Calu3 (cell line): ENCODE measurements around the gene GALNT15. TPM values are rescaled to one million over a fixed set of nuclear protein-coding genes. Genes with fewer than 3 reads are reported as not detected.
A peak's percentile ranks its signal among the peaks of the same experiment; 100 is the strongest.

Experiments used
- BruUV-seq: library from RNA; stranded (reverse); fragments of 400-500 nt; replicated peaks from 2 replicates; lab custom pipeline; 2021; lab: Mats Ljungman, UMichigan
- CTCF ChIA-PET: fragments of 300-600 bp; sonication (Branson Sonifier 250); formaldehyde crosslinking; loops from one replicate; lab custom pipeline; 2022; ENCODE audit warnings: antibody characterized with exemption; lab: Charles Lee
- DNase-seq: peaks from one replicate; pipeline ENCODE4 v3.0.0; 2022
- H3K27ac Mint-ChIP-seq: one replicate; pipeline ENCODE4 v1.8.0; 2022; ENCODE audit warnings: mixed read lengths; ENCODE audit not compliant: unreplicated experiment
- H3K27me3 Mint-ChIP-seq: one replicate; pipeline ENCODE4 v1.8.0; 2022; ENCODE audit warnings: mixed read lengths; ENCODE audit not compliant: unreplicated experiment
- H3K36me3 Mint-ChIP-seq: one replicate; pipeline ENCODE4 v1.8.0; 2022; ENCODE audit warnings: mild to moderate bottlenecking, moderate library complexity, mixed read lengths; ENCODE audit not compliant: insufficient read depth, unreplicated experiment
- H3K4me1 Mint-ChIP-seq: one replicate; pipeline ENCODE4 v1.8.0; 2022; ENCODE audit warnings: mild to moderate bottlenecking, low read depth, mixed read lengths; ENCODE audit not compliant: unreplicated experiment
- H3K4me3 Mint-ChIP-seq: one replicate; pipeline ENCODE4 v1.8.0; 2022; ENCODE audit warnings: mild to moderate bottlenecking, low read depth, moderate library complexity, mixed read lengths; ENCODE audit not compliant: unreplicated experiment
- H3K9me3 Mint-ChIP-seq: one replicate; pipeline ENCODE4 v1.8.0; 2022; ENCODE audit warnings: low read depth, mixed read lengths; ENCODE audit not compliant: unreplicated experiment
- CTCF ChIP-seq: fragments of 200-600 bp; IDR thresholded peaks from one replicate; pipeline ENCODE4 v1.8.0; 2022; ENCODE audit warnings: antibody characterized with exemption; ENCODE audit not compliant: unreplicated experiment
- intact Hi-C: fragments of 100-400 bp; cut with micrococcal nuclease; formaldehyde crosslinking; loops from one replicate; pipeline ENCODE4 v1.10.0; 2022; ENCODE audit not compliant: unreplicated experiment
- total RNA-seq: library from RNA; stranded (reverse); gene quantifications from 2 replicates; pipeline ENCODE4 v1.2.3, GENCODE V29; 2022

Gene GALNT15
- total RNA-seq, 1 experiment from 2014 or later, result not detected

GRCh38 chr3:16132190-16132589 lies 42.3 kb upstream of the GALNT15 start:
- H3K4me3 Mint-ChIP-seq, result no peak overlapping the region
- peaks cover 4% of the 10 kb centered on the region for H3K36me3 Mint-ChIP-seq
- CTCF ChIA-PET, result no interaction called here
- H3K27ac Mint-ChIP-seq, result no peak overlapping the region
- DNase-seq, result no peak
- peaks cover 2% of the 10 kb centered on the region for H3K9me3 Mint-ChIP-seq
- BruUV-seq, result no TSS peak
- H3K27me3 Mint-ChIP-seq, result peaks cover 9% of the 10 kb centered on the region
- TF ChIP-seq CTCF, result no peak
- intact Hi-C loops, result no loop called here
- H3K4me1 Mint-ChIP-seq, result no peaks in the 10 kb centered on the region

- intact Hi-C loops, result no loop called here
- H3K36me3 Mint-ChIP-seq, result peaks cover 4% of the 10 kb centered on the region
- no peak overlapping the region for H3K4me3 Mint-ChIP-seq
- no peak overlapping the region for H3K27ac Mint-ChIP-seq
- DNase-seq, result no peak
- H3K27me3 Mint-ChIP-seq, result peaks cover 3% of the 10 kb centered on the region
- no peaks in the 10 kb centered on the region for H3K4me1 Mint-ChIP-seq
- BruUV-seq, result no TSS peak
- CTCF ChIA-PET, result no interaction called here
- no peak for TF ChIP-seq CTCF
- H3K9me3 Mint-ChIP-seq, result peaks cover 6% of the 10 kb centered on the region
Measured at GRCh38 chr3:16132928-16133327, 41.6 kb upstream of the GALNT15 start.

- H3K4me3 Mint-ChIP-seq, result no peak overlapping the region
- BruUV-seq, result no TSS peak
- TF ChIP-seq CTCF, result no peak
- H3K4me1 Mint-ChIP-seq, result no peaks in the 10 kb centered on the region
- no peaks in the 10 kb centered on the region for H3K27me3 Mint-ChIP-seq
- H3K27ac Mint-ChIP-seq, result peak overlapping the region; percentile 39
- intact Hi-C loops, result no loop called here
- peaks cover 6% of the 10 kb centered on the region for H3K9me3 Mint-ChIP-seq
- CTCF ChIA-PET, result no interaction called here
- H3K36me3 Mint-ChIP-seq, result peaks cover 2% of the 10 kb centered on the region
- DNase-seq, result no peak
Measured at GRCh38 chr3:16134173-16134928, 40.1 kb upstream of the GALNT15 start.

GRCh38 chr3:16136055-16136454 lies 38.4 kb upstream of the GALNT15 start:
- Mint-ChIP-seq H3K27ac (no peak overlapping the region), H3K4me3 (no peak overlapping the region), H3K36me3 (no peaks in the 10 kb centered on the region), H3K9me3 (peaks cover 6% of the 10 kb centered on the region), H3K4me1 (no peaks in the 10 kb centered on the region), H3K27me3 (no peaks in the 10 kb centered on the region)
- intact Hi-C loops, result no loop called here
- DNase-seq, result no peak
- TF ChIP-seq CTCF, result no peak
- CTCF ChIA-PET, result no interaction called here
- no TSS peak for BruUV-seq
